HPDE6-E6E7 (cell line): ENCODE data around the gene FAM107B.

Experiments used
- DNase-seq: peaks from one replicate; pipeline ENCODE4 v3.0.0; 2011; ENCODE audit warnings: missing footprints; ENCODE audit errors: extremely low spot score

The FAM107B gene

GRCh38 chr10:14580671-14581332 lies 193.9 kb downstream of the FAM107B start:
- no peak for DNase-seq

- DNase-seq = no peak
Measured at GRCh38 chr10:14579405-14579804, 195.3 kb downstream of the FAM107B start.

DNA sequence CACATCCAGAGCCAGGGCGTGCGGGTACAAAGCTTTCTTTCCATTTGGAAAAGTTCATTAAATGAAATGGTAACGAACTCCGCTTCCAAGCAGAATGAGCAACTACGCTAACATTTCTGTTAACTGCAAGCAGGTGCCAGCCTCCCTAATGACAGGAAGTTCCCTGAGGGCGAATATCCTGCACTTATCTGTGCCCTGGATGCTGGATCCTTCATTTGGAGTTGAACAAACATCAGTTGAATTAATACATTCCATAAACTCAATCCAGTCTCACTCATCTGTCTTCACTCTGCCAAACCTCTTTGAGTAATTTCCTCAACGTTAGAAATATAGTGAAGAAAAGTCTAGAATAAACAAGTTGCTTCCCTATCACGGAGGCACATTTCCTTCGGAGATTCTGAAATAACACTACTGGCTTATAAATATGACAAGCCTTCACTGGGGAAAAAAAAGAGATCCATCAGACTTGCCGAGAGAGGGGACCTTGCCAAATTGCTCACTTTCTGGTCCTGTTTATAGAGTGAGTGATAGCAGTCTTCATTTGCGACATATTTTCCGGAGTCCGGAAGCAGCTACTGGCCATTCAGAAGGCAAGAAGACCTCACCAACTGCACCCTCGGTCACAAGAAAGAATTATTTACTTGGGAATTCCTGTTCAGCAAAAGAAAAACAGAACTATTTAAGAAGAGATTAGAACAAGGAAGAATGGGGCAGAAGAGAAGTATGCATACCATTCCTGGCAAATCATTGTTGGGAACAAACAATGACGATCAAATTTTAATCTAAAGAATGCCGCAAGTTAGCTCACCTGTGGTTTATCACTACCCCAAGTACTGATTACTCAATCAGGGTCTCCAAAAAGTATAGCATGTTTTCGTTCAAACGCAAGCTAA lies 196.4 kb downstream of the FAM107B start:
- DNase-seq = no peak

DNA sequence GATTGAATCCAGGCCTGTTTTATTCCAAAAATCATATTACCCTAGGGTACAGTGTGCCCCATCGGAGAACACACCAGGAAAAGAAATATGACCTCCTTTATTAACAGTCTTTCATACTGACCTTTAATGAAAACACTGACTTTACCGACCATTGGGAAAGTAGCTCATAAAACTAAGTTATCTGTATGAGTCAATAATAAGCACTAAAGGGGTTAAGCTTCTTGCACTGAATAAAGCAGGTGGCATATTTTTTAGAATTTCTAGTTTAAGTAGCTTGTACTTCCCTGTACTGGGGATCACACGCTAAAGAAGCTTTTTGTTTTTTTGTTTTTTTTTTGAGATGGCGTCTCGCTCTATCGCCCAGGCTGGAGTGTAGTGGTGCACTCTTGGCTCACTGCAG lies 199.8 kb downstream of the FAM107B start:
- DNase-seq = no peak

GRCh38 chr10:14574291-14574690 lies 200.4 kb downstream of the FAM107B start:
- no peak for DNase-seq

DNA sequence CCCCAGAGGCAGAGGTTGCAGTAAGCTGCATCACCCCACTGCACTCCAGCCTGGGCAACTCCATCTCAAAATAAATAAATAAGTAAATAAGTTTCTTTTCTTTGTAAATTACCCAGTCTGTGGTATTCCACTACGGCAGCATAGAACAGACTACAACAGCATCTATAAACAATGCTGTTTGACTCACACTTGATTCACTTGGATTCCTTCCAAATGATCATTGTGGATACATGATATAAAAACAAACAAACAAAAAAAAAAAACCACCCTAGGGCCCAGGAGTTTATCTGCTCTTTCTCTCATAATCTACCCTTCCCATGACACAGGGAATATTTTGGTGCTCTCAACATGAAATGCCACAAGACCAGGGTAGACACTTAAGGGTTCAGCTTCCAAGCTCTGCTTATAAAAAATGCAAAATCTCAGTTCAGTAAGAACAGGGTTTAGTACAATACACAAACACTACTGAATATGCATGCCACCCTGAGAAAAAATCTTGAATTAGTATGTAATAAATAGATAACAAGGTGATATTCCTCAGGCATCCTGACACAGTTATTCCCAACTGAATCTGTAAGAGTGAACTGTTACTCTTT lies 200.9 kb downstream of the FAM107B start:
- no peak for DNase-seq

DNA sequence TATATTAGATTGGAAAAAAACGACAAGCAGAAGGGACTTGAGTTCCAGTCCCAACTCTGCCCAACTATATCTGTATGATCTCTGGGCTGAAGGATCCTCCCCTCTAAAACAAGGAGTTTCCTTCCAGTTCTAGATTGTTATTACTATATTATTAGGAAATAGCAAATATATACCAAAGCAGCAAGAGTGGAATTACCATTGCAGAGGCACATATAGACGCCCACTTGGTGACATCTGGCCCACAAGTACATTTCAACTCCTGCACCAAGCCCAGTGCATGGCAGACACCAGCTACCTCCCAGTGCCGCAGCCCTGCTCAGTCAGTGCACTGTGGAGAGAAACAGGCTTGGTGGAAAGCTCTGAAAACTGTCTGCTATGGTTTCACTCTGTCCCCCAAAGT lies 201.9 kb downstream of the FAM107B start:
- DNase-seq = no peak

DNA sequence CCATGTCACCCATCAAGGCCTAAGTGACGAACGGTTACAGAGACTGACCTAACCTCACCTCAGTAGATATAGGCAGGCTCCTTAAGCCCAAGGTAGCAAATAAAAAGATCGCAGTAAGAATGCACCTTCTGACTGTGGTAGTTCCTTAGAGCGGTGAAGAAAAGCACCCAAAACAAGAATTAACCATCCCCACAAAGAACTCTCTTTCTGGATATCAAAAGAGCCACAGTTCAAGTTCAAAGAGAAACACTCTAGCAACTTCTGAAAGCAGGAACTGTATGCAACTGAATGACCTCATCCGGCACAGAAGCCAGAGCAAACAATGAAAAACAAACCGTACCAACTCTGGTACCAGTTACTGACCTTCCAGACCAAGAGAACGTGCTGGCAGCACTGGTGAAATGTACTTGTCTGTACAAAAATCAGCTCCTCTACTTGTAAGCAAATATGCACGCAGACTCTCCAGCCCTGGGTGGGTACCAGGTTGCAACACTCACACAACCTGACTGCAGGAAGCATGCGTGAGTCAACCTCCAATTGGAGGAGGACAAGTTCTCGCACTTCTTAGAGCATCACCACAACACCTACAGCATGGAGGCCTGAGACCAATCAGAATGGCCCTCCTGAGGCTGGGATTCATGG lies 202.7 kb downstream of the FAM107B start:
- DNase-seq = no peak

GRCh38 chr10:14570800-14571199 lies 203.9 kb downstream of the FAM107B start:
- DNase-seq = no peak

DNA sequence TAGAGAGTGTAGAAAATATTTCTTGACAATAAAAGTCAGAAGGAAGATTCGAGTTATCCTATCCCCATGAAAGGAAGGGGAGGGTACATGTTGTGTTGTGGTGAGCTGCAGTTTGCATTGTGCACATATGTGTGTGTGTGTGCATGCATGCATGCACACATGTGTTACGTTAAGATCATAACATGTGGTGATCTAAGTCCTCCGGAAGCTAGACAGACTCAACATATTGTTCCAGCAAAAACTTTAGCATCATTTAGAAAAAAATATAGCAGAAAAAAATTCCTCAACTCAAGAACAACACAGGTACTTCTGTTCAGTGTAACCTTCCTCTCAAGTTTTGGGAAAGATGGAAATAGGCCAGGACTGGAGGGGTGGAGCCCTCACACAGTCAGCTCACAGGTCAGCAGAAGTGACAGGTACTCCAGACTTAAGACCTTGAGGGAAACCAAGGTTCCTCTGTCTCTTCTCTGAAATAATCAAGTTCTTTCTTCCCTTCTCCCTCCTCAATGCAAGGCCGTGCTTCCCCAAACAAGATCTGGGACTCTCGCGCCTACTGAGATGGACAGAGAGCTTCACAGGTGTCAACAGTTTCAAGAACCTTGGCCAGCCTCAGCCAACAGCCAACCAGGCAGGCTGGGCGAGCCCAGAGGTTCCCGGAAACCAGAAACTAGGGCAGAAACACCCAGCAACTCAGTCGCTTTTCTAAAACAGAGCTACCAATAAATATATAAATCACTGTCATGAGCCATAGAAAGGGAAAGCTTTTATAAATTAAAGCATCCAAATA lies 205.2 kb downstream of the FAM107B start:
- DNase-seq = no peak

GRCh38 chr10:14567421-14567820 lies 207.3 kb downstream of the FAM107B start:
- no peak for DNase-seq

GRCh38 chr10:14566498-14566897 lies 208.2 kb downstream of the FAM107B start:
- DNase-seq = no peak

DNA sequence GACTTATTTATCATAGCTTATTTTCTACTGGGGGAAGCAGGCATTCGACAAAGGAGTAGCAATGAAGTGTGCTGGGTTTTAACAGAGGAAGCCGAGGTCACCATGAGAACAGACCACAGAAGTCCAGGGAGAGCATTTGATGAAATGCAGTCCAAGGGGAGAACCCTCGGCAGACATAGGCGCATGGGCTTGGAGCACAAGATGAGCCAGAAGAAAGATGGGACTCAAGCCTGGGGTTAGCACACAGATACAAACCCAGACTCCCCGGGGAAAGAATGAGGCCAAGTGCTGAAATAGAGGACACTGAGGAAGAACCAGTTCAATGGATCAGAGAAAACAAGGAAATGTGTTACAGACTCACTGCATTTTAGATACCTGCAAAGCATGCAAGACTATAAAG lies 209.5 kb downstream of the FAM107B start:
- no peak for DNase-seq

- DNase-seq = no peak
Measured at GRCh38 chr10:14564268-14564744, 210.4 kb downstream of the FAM107B start.

- no peak for DNase-seq
Measured at GRCh38 chr10:14563359-14563940, 211.2 kb downstream of the FAM107B start.

GRCh38 chr10:14563076-14563336 lies 211.7 kb downstream of the FAM107B start:
- no peak for DNase-seq

- no peak for DNase-seq
Measured at GRCh38 chr10:14562218-14563075, 212.2 kb downstream of the FAM107B start.

- DNase-seq = no peak
Measured at GRCh38 chr10:14560791-14561765, 213.6 kb downstream of the FAM107B start.

- peak; percentile 57 for DNase-seq
Measured at GRCh38 chr10:14560274-14560673, 214.4 kb downstream of the FAM107B start.
